Calu3 (cell line): ENCODE results near the gene PNKP. TPM values are rescaled to one million over a fixed set of nuclear protein-coding genes. Genes with fewer than 3 reads are reported as not detected.

Source experiments
- BruUV-seq: library from RNA; stranded (reverse); fragments of 400-500 nt; replicated peaks from 2 replicates; lab custom pipeline; 2021; lab: Mats Ljungman, UMichigan
- CTCF ChIA-PET: fragments of 300-600 bp; sonication (Branson Sonifier 250); formaldehyde crosslinking; loops from one replicate; lab custom pipeline; 2022; ENCODE audit warnings: antibody characterized with exemption; lab: Charles Lee
- DNase-seq: peaks from one replicate; pipeline ENCODE4 v3.0.0; 2022
- H3K27ac Mint-ChIP-seq: one replicate; pipeline ENCODE4 v1.8.0; 2022; ENCODE audit warnings: mixed read lengths; ENCODE audit not compliant: unreplicated experiment
- H3K27me3 Mint-ChIP-seq: one replicate; pipeline ENCODE4 v1.8.0; 2022; ENCODE audit warnings: mixed read lengths; ENCODE audit not compliant: unreplicated experiment
- H3K36me3 Mint-ChIP-seq: one replicate; pipeline ENCODE4 v1.8.0; 2022; ENCODE audit warnings: mild to moderate bottlenecking, moderate library complexity, mixed read lengths; ENCODE audit not compliant: insufficient read depth, unreplicated experiment
- H3K4me1 Mint-ChIP-seq: one replicate; pipeline ENCODE4 v1.8.0; 2022; ENCODE audit warnings: mild to moderate bottlenecking, low read depth, mixed read lengths; ENCODE audit not compliant: unreplicated experiment
- H3K4me3 Mint-ChIP-seq: one replicate; pipeline ENCODE4 v1.8.0; 2022; ENCODE audit warnings: mild to moderate bottlenecking, low read depth, moderate library complexity, mixed read lengths; ENCODE audit not compliant: unreplicated experiment
- H3K9me3 Mint-ChIP-seq: one replicate; pipeline ENCODE4 v1.8.0; 2022; ENCODE audit warnings: low read depth, mixed read lengths; ENCODE audit not compliant: unreplicated experiment
- CTCF ChIP-seq: fragments of 200-600 bp; IDR thresholded peaks from one replicate; pipeline ENCODE4 v1.8.0; 2022; ENCODE audit warnings: antibody characterized with exemption; ENCODE audit not compliant: unreplicated experiment
- intact Hi-C: fragments of 100-400 bp; cut with micrococcal nuclease; formaldehyde crosslinking; loops from one replicate; pipeline ENCODE4 v1.10.0; 2022; ENCODE audit not compliant: unreplicated experiment
- total RNA-seq: library from RNA; stranded (reverse); gene quantifications from 2 replicates; pipeline ENCODE4 v1.2.3, GENCODE V29; 2022

The PNKP gene
- total RNA-seq, 1 experiment from 2014 or later, result 189 TPM

GRCh38 chr19:49894879-49895565, 27.6 kb upstream of the PNKP start:
- Mint-ChIP-seq H3K9me3 (no peaks in the 10 kb centered on the region), H3K27ac (no peak overlapping the region), H3K4me3 (no peak overlapping the region), H3K36me3 (peaks cover 15% of the 10 kb centered on the region), H3K27me3 (peaks cover 17% of the 10 kb centered on the region), H3K4me1 (peaks cover 22% of the 10 kb centered on the region)
- intact Hi-C loops, result no loop called here
- no peak for DNase-seq
- no TSS peak for BruUV-seq
- no peak for TF ChIP-seq CTCF
- CTCF ChIA-PET, result interaction anchor here (1.0 to 1.6 kb wide), 2 partner anchors 33 to 229 kb away, joined by 3 to 8 read pairs; no protein-coding TSS in a partner anchor

GRCh38 chr19:49894011-49894664, 26.8 kb upstream of the PNKP start:
- BruUV-seq, result no TSS peak
- intact Hi-C loops, result no loop called here
- no peak overlapping the region for H3K4me3 Mint-ChIP-seq
- no peak for TF ChIP-seq CTCF
- H3K4me1 Mint-ChIP-seq, result peaks cover 22% of the 10 kb centered on the region
- no peak for DNase-seq
- peaks cover 20% of the 10 kb centered on the region for H3K36me3 Mint-ChIP-seq
- no peaks in the 10 kb centered on the region for H3K9me3 Mint-ChIP-seq
- peaks cover 17% of the 10 kb centered on the region for H3K27me3 Mint-ChIP-seq
- CTCF ChIA-PET, result interaction anchor here (0.7 kb wide), 1 partner anchor 88 kb away, joined by 6 read pairs; no protein-coding TSS in a partner anchor
- no peak overlapping the region for H3K27ac Mint-ChIP-seq

- BruUV-seq, result no TSS peak
- TF ChIP-seq CTCF, result no peak
- H3K4me3 Mint-ChIP-seq, result no peak overlapping the region
- peaks cover 17% of the 10 kb centered on the region for H3K27me3 Mint-ChIP-seq
- no peaks in the 10 kb centered on the region for H3K9me3 Mint-ChIP-seq
- peaks cover 18% of the 10 kb centered on the region for H3K4me1 Mint-ChIP-seq
- DNase-seq, result no peak
- intact Hi-C loops, result no loop called here
- H3K27ac Mint-ChIP-seq, result no peak overlapping the region
- CTCF ChIA-PET, result no interaction called here
- peaks cover 32% of the 10 kb centered on the region for H3K36me3 Mint-ChIP-seq
Measured at GRCh38 chr19:49892716-49893115, 25.3 kb upstream of the PNKP start.

- TF ChIP-seq CTCF, result no peak
- no peak for DNase-seq
- Mint-ChIP-seq H3K4me1 (peaks cover 5% of the 10 kb centered on the region), H3K27me3 (peaks cover 17% of the 10 kb centered on the region), H3K4me3 (no peak overlapping the region), H3K36me3 (peaks cover 27% of the 10 kb centered on the region), H3K27ac (peak overlapping the region; percentile 19), H3K9me3 (no peaks in the 10 kb centered on the region)
- intact Hi-C loops, result no loop called here
- BruUV-seq, result no TSS peak
- CTCF ChIA-PET, result no interaction called here
Measured at GRCh38 chr19:49891393-49891792, 24.0 kb upstream of the PNKP start.
